Effector memory CD4-positive, alpha-beta T cell (primary cell): ENCODE measurements around the gene PTPRN2.

Source experiments
- DNase-seq, 3 donors: peaks; one replicate each; pipeline ENCODE4 v3.0.0-alpha.2; 2020
- H3K27ac ChIP-seq: 2 replicates; pipeline ENCODE4 v1.7.0; 2013; ENCODE audit warnings: mild to moderate bottlenecking, low read length, moderate library complexity; ENCODE audit not compliant: insufficient read depth, poor library complexity, severe bottlenecking
- H3K27me3 ChIP-seq: replicated peaks from 2 replicates; pipeline ENCODE4 v1.7.0; 2013; ENCODE audit warnings: mild to moderate bottlenecking, low read length; ENCODE audit not compliant: insufficient read depth, control insufficient read depth, poor library complexity, severe bottlenecking
- H3K36me3 ChIP-seq: 2 replicates; pipeline ENCODE4 v1.7.0; 2013; ENCODE audit warnings: mild to moderate bottlenecking, low read length, moderate library complexity; ENCODE audit not compliant: control insufficient read depth, insufficient read depth
- H3K4me1 ChIP-seq: 2 replicates; pipeline ENCODE4 v1.7.0; 2013; ENCODE audit warnings: low read length, mild to moderate bottlenecking; ENCODE audit not compliant: control insufficient read depth, insufficient read depth, poor library complexity, severe bottlenecking
- H3K4me3 ChIP-seq: 2 replicates; pipeline ENCODE4 v1.7.0; 2013; ENCODE audit warnings: low read length, low read depth, mild to moderate bottlenecking; ENCODE audit not compliant: insufficient read depth, poor library complexity, severe bottlenecking
- H3K9me3 ChIP-seq: 2 replicates; pipeline ENCODE4 v1.7.0; 2013; ENCODE audit warnings: mild to moderate bottlenecking, low read length, moderate library complexity; ENCODE audit not compliant: control insufficient read depth

Gene PTPRN2

GRCh38 chr7:157721468-157722136, 866.0 kb downstream of the PTPRN2 start:
- DNase-seq, result no peak
- Histone ChIP-seq H3K27me3 (no peaks in the 10 kb centered on the region), H3K27ac (no peak overlapping the region), H3K9me3 (no peaks in the 10 kb centered on the region), H3K4me1 (no peaks in the 10 kb centered on the region), H3K36me3 (no peaks in the 10 kb centered on the region), H3K4me3 (no peak overlapping the region)

GRCh38 chr7:157719705-157720655, 867.6 kb downstream of the PTPRN2 start:
- H3K4me3 ChIP-seq, result no peak overlapping the region
- no peak overlapping the region for H3K27ac ChIP-seq
- H3K36me3 ChIP-seq, result no peaks in the 10 kb centered on the region
- no peak for DNase-seq
- H3K27me3 ChIP-seq, result no peaks in the 10 kb centered on the region
- no peaks in the 10 kb centered on the region for H3K9me3 ChIP-seq
- H3K4me1 ChIP-seq, result no peaks in the 10 kb centered on the region

GRCh38 chr7:157719008-157719682, 868.5 kb downstream of the PTPRN2 start:
- H3K27me3 ChIP-seq, result no peaks in the 10 kb centered on the region
- DNase-seq, result no peak
- no peaks in the 10 kb centered on the region for H3K4me1 ChIP-seq
- H3K9me3 ChIP-seq, result no peaks in the 10 kb centered on the region
- no peaks in the 10 kb centered on the region for H3K36me3 ChIP-seq
- no peak overlapping the region for H3K4me3 ChIP-seq
- no peak overlapping the region for H3K27ac ChIP-seq

- H3K4me3 ChIP-seq, result no peak overlapping the region
- no peaks in the 10 kb centered on the region for H3K4me1 ChIP-seq
- DNase-seq, result no peak
- no peaks in the 10 kb centered on the region for H3K27me3 ChIP-seq
- no peak overlapping the region for H3K27ac ChIP-seq
- H3K9me3 ChIP-seq, result no peaks in the 10 kb centered on the region
- no peaks in the 10 kb centered on the region for H3K36me3 ChIP-seq
Observed at GRCh38 chr7:157718303-157719007, 869.2 kb downstream of the PTPRN2 start.

GRCh38 chr7:157717211-157718174, 870.1 kb downstream of the PTPRN2 start:
- Histone ChIP-seq H3K4me1 (no peaks in the 10 kb centered on the region), H3K9me3 (no peaks in the 10 kb centered on the region), H3K27ac (no peak overlapping the region), H3K27me3 (no peaks in the 10 kb centered on the region), H3K4me3 (no peak overlapping the region), H3K36me3 (no peaks in the 10 kb centered on the region)
- DNase-seq, result no peak

- no peaks in the 10 kb centered on the region for H3K9me3 ChIP-seq
- no peaks in the 10 kb centered on the region for H3K36me3 ChIP-seq
- DNase-seq, result no peak
- H3K27me3 ChIP-seq, result no peaks in the 10 kb centered on the region
- H3K4me1 ChIP-seq, result no peaks in the 10 kb centered on the region
- no peak overlapping the region for H3K27ac ChIP-seq
- H3K4me3 ChIP-seq, result no peak overlapping the region
Observed at GRCh38 chr7:157715938-157716280, 871.7 kb downstream of the PTPRN2 start.

- Histone ChIP-seq H3K27me3 (no peaks in the 10 kb centered on the region), H3K9me3 (no peaks in the 10 kb centered on the region), H3K27ac (no peak overlapping the region), H3K4me3 (no peak overlapping the region), H3K4me1 (no peaks in the 10 kb centered on the region), H3K36me3 (no peaks in the 10 kb centered on the region)
- no peak for DNase-seq
Observed at GRCh38 chr7:157715071-157715937, 872.3 kb downstream of the PTPRN2 start.

- no peaks in the 10 kb centered on the region for H3K9me3 ChIP-seq
- DNase-seq, result no peak
- H3K27ac ChIP-seq, result no peak overlapping the region
- H3K4me1 ChIP-seq, result no peaks in the 10 kb centered on the region
- H3K4me3 ChIP-seq, result no peak overlapping the region
- no peaks in the 10 kb centered on the region for H3K27me3 ChIP-seq
- no peaks in the 10 kb centered on the region for H3K36me3 ChIP-seq
Observed at GRCh38 chr7:157714166-157715070, 873.2 kb downstream of the PTPRN2 start.
